Kidney epithelial cell (primary cell): ENCODE measurements around the gene CDIP1. TPM values are rescaled to one million over a fixed set of nuclear protein-coding genes. Genes with fewer than 3 reads are reported as not detected.

Experiments used
- DNase-seq: peaks from one replicate; pipeline ENCODE4 v3.0.0-alpha.2; 2010; ENCODE audit warnings: low read depth
- H3K27me3 ChIP-seq: 2 replicates; pipeline ENCODE4 v1.6.0; 2011; ENCODE audit warnings: low read length; ENCODE audit not compliant: control insufficient read depth, insufficient read depth
- H3K36me3 ChIP-seq: 2 replicates; pipeline ENCODE4 v1.5.1; 2011; ENCODE audit warnings: low read length; ENCODE audit not compliant: control insufficient read depth, insufficient read depth
- H3K4me3 ChIP-seq: 2 replicates; pipeline ENCODE4 v1.5.1; 2011; ENCODE audit warnings: low read depth, mild to moderate bottlenecking, control low read depth, low read length
- total RNA-seq: library from RNA; depleted of rRNA; stranded (reverse); fragments of >200 nt; gene quantifications from 2 replicates; pipeline ENCODE4 v1.2.3, GENCODE V29; 2015
- TF ChIP-seq, protein P1 (sequence below): IDR thresholded peaks from 2 replicates; pipeline ENCODE4 v1.5.1; 2011; ENCODE audit warnings: mild to moderate bottlenecking, moderate library complexity, low read length, control low read depth, inconsistent platforms; ENCODE audit not compliant: insufficient read depth, poor library complexity, severe bottlenecking

The CDIP1 gene
- total RNA-seq, 1 donor from 2014 or later = 16.8 TPM

DNA sequence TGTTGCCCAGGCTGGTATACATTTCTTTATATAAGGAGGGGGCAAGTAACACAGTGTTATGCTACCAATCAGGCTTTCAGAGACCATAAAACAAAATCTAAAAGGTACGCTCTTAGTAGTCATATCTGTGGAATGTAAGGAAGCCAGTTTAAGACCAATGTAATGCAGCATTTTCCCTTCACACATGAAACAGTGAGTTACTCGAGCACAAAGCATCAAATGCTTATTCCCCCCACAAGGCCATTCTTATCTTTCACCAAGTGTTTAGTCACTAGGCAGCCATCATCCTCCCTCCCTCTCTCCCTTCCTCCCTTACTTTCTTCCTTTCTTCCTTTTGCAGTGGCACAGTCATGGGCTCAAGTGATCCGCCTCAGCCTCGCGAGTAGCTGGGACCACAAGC, 49.5 kb downstream of the CDIP1 start:
- no peak overlapping the region for H3K4me3 ChIP-seq
- DNase-seq = peak; percentile 74
- no peaks in the 10 kb centered on the region for H3K27me3 ChIP-seq
- TF ChIP-seq, protein P1, sequence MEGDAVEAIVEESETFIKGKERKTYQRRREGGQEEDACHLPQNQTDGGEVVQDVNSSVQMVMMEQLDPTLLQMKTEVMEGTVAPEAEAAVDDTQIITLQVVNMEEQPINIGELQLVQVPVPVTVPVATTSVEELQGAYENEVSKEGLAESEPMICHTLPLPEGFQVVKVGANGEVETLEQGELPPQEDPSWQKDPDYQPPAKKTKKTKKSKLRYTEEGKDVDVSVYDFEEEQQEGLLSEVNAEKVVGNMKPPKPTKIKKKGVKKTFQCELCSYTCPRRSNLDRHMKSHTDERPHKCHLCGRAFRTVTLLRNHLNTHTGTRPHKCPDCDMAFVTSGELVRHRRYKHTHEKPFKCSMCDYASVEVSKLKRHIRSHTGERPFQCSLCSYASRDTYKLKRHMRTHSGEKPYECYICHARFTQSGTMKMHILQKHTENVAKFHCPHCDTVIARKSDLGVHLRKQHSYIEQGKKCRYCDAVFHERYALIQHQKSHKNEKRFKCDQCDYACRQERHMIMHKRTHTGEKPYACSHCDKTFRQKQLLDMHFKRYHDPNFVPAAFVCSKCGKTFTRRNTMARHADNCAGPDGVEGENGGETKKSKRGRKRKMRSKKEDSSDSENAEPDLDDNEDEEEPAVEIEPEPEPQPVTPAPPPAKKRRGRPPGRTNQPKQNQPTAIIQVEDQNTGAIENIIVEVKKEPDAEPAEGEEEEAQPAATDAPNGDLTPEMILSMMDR = no peak
- no peaks in the 10 kb centered on the region for H3K36me3 ChIP-seq

DNA sequence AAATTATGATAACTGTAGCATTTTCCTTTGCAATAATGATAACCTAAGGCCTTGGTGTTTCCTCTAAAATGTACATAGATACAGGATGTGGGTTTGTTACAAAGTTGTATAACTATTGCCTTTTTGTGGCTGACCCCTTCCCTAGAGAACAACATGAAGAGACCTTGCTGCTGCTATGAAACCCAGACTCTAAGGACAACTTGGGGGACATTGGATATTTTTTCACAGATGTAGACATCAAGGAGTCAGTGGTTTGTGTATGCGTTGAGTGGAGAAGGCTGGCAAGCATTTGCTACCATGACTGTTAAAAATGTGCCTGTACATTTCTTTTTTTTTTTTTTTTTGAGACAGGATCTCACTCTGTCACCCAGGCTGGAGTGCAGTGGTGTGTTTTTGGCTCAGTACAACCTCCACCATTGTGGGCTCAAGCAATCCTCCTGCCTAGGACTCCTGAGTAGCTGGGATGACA, 50.0 kb downstream of the CDIP1 start:
- Histone ChIP-seq H3K27me3 (no peaks in the 10 kb centered on the region), H3K4me3 (no peak overlapping the region), H3K36me3 (no peaks in the 10 kb centered on the region)
- TF ChIP-seq, protein P1 = no peak
- no peak for DNase-seq

DNA sequence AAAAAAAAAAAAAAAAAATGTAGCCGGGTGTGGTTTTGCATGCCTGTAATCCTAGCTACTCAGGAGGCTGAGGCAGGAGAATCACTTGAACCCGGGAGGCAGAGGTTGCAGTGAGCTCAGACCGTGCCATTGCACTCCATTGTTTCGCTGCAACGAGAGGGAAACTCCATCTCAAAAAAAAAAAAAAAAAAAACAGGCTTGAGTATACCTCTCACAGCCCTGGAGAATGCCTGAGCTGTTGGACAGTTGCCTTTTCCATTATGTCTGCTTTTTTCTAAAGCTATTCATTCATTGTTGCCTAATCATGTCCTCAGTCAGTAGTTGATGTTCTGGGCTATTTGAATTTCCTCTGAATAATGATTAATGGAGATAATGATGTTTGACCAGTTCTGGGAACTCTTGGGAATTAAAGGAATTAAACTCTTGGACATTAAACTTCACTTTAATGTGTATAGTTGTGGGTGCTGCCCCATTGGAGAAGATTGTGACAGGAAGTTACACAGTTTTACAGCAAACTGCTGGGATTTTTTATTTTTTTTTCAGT, 50.5 kb downstream of the CDIP1 start:
- H3K27me3 ChIP-seq = no peaks in the 10 kb centered on the region
- peak; percentile 61 for DNase-seq
- TF ChIP-seq, protein P1 = no peak
- no peak overlapping the region for H3K4me3 ChIP-seq
- H3K36me3 ChIP-seq = no peaks in the 10 kb centered on the region

DNA sequence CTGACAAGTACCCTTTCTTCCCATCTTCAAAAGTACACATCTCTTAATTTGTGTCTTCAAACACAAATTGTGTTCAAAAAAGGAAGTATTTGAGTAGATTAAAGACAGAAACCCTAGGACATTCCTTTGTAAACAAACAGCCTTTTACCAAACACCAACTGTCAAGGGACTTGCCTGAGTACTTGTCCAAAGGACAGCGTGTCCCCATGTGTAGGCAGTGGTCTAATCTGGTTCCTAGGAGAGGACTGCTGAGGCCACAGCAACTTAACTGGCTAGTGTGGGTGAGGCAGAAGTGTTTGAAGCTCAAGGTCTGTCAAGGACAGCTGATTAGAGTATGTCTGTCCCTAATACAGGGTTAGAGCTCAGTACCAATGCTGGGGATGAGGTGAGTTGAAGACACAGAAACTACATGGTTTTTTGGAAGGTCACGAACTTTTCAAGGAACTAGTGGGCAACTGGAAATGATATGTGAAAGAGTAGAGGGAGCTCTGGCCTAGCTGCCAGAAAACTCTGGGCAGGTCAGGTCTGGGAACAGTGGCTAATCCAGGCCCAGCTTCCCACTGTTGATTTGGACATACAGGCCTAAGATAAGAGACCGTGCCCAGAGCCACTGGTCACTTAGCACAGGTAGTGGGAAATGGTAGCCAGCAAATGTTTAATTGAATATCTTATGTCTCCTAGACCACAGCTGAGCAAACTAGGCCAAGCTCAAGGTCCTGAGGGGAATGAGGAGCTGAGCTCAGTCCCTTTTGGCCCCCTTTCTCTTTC, 52.3 kb downstream of the CDIP1 start:
- Histone ChIP-seq H3K4me3 (no peak overlapping the region), H3K27me3 (no peaks in the 10 kb centered on the region), H3K36me3 (no peaks in the 10 kb centered on the region)
- TF ChIP-seq, protein P1 = no peak
- no peak for DNase-seq

DNA sequence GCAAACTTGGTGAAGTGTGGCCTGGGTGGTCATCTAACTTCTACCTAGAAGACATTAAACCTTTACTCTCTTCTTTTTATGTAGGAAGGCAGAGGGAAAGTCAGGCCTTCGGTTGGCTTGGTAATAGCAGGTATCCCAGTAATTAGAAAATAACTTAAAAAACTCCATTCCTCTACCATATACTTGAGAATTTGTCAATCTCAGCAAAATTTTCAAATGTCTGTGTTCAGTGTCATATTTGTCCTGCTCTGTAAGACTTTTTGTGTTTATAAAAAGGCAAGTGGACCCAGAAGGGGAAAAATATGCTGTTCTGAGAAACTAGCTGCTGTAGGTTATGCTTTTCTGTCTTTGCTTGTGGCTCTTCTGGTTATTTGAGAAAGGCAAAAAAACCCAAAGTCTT, 56.6 kb downstream of the CDIP1 start:
- TF ChIP-seq, protein P1 = no peak
- no peak for DNase-seq
- H3K27me3 ChIP-seq = no peaks in the 10 kb centered on the region
- H3K4me3 ChIP-seq = no peak overlapping the region
- no peaks in the 10 kb centered on the region for H3K36me3 ChIP-seq
